Thoracic aorta (tissue), 2 donors: ENCODE data around the gene OTUD7B. TPM values are rescaled to one million over a fixed set of nuclear protein-coding genes. Genes with fewer than 3 reads are reported as not detected.

Experiments used
- ATAC-seq: fragments of 150-250 bp; one replicate; pipeline ENCODE4 v1.8.0; 2017; ENCODE audit warnings: low read depth; ENCODE audit not compliant: insufficient number of reproducible peaks, low FRiP score
- DNase-seq: peaks from one replicate; pipeline ENCODE4 v3.0.0-alpha.2; 2020; ENCODE audit warnings: low spot score
- H3K27ac ChIP-seq, 2 donors: fragments of 200-600 bp; sonication (generic); 1 replicate in 1 of 2; 2 replicates in 1 of 2; pipeline ENCODE4 v1.5.1; 2016; ENCODE audit warnings: mild to moderate bottlenecking in 2 of 2, moderate library complexity in 2 of 2
- H3K27me3 ChIP-seq: fragments of 200-600 bp; sonication (generic); replicated peaks from 2 replicates; pipeline ENCODE4 v1.6.0; 2016; ENCODE audit warnings: mild to moderate bottlenecking; ENCODE audit not compliant: insufficient read depth
- H3K36me3 ChIP-seq: fragments of 200-600 bp; sonication (generic); one replicate; pipeline ENCODE4 v1.5.1; 2016
- H3K4me1 ChIP-seq, 2 donors: fragments of 200-600 bp; sonication (generic); 1 replicate in 1 of 2; 2 replicates in 1 of 2; pipeline versions ENCODE4 v1.5.1 to v1.6.0; 2016; ENCODE audit warnings: low read depth in 2 of 2, mild to moderate bottlenecking in 1 of 2; ENCODE audit not compliant: control insufficient read depth in 1 of 2
- H3K4me3 ChIP-seq: fragments of 200-600 bp; sonication (generic); 2 replicates; pipeline ENCODE4 v1.5.1; 2016; ENCODE audit warnings: mild to moderate bottlenecking
- H3K9me3 ChIP-seq: fragments of 200-600 bp; sonication (generic); 2 replicates; pipeline ENCODE4 v1.5.1; 2016
- total RNA-seq, 2 donors: library from RNA; depleted of rRNA; stranded (reverse); fragments of >200 nt; gene quantifications; one replicate each; pipeline versions ENCODE4 v1.1.0 to v1.2.3, GENCODE V29; 2016
- TF ChIP-seq, protein P1 (sequence below): fragments of 200-600 bp; sonication (generic); IDR thresholded peaks from one replicate; pipeline ENCODE4 v1.5.1; 2019; ENCODE audit warnings: antibody characterized with exemption

Gene OTUD7B
- total RNA-seq, 2 donors from 2014 or later, result 29.9 to 30.6 TPM

DNA sequence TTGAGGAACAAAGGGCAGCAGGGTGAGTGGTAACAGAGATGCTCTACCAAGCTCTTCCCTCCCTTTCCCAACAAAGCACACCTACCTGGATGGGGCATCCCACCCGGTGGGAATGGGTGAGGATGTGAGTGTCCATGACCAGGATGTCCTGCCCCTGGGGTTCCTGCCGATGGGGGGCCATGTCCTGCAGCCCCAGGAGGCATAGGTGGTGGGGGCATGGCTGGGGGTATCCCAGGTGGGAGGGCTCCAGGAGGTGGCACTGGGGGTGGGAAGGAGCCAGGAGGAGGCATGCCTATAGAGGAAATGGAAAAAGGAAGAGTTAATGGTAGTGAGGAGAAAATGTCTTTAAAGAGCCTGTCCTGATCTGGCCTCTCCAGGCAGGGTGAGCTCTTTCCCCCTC lies 84.8 kb downstream of the OTUD7B start:
- H3K4me1 ChIP-seq, result peaks cover 17 to 39% of the 10 kb centered on the region in 2 donors
- no peaks in the 10 kb centered on the region for H3K27me3 ChIP-seq
- no peak overlapping the region for H3K27ac ChIP-seq
- TF ChIP-seq, protein P1, sequence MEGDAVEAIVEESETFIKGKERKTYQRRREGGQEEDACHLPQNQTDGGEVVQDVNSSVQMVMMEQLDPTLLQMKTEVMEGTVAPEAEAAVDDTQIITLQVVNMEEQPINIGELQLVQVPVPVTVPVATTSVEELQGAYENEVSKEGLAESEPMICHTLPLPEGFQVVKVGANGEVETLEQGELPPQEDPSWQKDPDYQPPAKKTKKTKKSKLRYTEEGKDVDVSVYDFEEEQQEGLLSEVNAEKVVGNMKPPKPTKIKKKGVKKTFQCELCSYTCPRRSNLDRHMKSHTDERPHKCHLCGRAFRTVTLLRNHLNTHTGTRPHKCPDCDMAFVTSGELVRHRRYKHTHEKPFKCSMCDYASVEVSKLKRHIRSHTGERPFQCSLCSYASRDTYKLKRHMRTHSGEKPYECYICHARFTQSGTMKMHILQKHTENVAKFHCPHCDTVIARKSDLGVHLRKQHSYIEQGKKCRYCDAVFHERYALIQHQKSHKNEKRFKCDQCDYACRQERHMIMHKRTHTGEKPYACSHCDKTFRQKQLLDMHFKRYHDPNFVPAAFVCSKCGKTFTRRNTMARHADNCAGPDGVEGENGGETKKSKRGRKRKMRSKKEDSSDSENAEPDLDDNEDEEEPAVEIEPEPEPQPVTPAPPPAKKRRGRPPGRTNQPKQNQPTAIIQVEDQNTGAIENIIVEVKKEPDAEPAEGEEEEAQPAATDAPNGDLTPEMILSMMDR, result no peak
- peaks cover 52% of the 10 kb centered on the region for H3K36me3 ChIP-seq
- no peak overlapping the region for H3K4me3 ChIP-seq
- ATAC-seq (no peak), DNase-seq (no peak)
- no peaks in the 10 kb centered on the region for H3K9me3 ChIP-seq

DNA sequence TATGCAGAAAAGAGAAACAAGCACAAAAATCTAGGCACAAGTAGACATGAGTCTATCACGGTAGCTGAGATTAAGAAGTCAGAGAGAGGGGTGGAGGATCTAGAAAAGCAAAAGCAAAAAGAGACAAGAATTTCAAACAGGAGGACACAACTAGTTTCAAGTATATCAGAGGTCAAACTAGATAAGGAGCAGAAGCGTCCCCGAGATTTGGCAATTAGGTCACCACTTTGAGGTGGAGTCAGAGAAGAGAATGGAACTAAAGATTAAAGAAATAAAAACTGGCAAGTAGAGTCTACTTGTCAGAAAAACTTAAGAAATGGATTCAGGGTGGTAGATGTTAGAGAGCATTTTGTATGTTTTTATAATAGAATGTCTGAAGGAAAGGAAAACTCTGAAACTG lies 85.2 kb downstream of the OTUD7B start:
- ATAC-seq, result no peak
- Histone ChIP-seq H3K27me3 (no peaks in the 10 kb centered on the region), H3K9me3 (no peaks in the 10 kb centered on the region), H3K27ac (no peak overlapping the region), H3K36me3 (peaks cover 48% of the 10 kb centered on the region), H3K4me1 (peaks cover 17 to 39% of the 10 kb centered on the region in 2 donors), H3K4me3 (no peak overlapping the region)
- no peak for DNase-seq
- TF ChIP-seq, protein P1, result no peak

DNA sequence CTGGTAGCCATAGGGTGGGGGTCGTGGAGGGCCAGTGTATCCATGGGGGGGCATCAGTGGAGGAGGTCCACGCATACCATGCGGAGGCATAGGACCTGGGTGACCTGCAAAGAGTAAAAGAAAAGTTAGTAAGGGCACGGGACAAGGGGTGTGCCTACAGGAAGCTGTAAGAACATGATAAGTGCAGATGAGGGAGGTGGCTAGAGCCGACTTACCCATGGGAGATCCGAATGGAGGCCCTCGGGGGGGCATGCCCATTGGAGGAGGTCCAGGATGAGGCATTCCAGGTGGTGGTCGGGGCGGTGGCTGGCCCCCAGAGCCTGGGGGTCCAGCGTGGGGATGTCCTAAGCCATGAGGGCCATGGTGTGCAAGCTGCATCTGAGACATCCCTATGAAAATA lies 86.9 kb downstream of the OTUD7B start:
- Histone ChIP-seq H3K9me3 (no peaks in the 10 kb centered on the region), H3K4me3 (no peak overlapping the region), H3K4me1 (peaks cover 16 to 36% of the 10 kb centered on the region in 2 donors), H3K27ac (no peak overlapping the region), H3K27me3 (no peaks in the 10 kb centered on the region), H3K36me3 (peaks cover 38% of the 10 kb centered on the region)
- no peak for DNase-seq
- TF ChIP-seq, protein P1, result no peak
- no peak for ATAC-seq

DNA sequence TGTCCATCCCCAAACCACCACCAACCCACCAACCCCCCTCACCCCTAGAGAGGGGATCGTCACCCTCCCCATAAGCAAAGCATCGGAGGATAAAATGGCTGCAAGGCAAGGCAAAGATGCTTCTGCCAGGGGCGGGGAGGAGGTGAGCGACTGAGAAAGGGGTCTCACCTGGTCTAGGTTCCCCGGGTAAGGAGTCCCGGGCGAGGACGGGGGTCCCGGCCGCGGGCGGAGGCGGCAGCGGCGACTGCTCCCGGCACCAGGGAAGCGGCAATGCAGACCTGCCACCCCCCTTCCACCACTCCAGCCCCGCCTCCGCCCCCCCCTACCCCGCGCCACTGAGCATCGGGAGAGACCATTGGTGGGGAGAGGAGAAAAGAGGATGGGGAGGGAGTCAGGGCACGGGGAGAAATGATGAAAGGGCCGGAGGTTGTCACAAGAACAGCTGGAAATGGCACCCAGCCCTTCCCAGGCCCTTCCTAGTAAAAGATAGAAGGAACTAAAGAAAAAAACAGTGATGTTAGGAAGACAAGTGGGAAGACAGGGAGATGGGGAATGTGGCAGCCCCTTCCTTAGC lies 92.9 kb downstream of the OTUD7B start, which contains the start of gene SV2A:
TSS of gene SV2A (minus strand) at position 274 of the 574 bp plus-strand sequence. CDS start 4,004 bp downstream, outside the sequence.
- Histone ChIP-seq H3K27me3 (no peaks in the 10 kb centered on the region), H3K27ac (peak within 1 kb of the TSS; percentile 63 to 82), H3K36me3 (peaks cover under 1% of the 10 kb centered on the region), H3K4me1 (peaks cover 7 to 27% of the 10 kb centered on the region in 2 donors), H3K4me3 (peak within 1 kb of the TSS; percentile 93), H3K9me3 (no peaks in the 10 kb centered on the region)
- TF ChIP-seq, protein P1, result no peak
- peak; percentile 36 for DNase-seq
- ATAC-seq, result peak; percentile 50

DNA sequence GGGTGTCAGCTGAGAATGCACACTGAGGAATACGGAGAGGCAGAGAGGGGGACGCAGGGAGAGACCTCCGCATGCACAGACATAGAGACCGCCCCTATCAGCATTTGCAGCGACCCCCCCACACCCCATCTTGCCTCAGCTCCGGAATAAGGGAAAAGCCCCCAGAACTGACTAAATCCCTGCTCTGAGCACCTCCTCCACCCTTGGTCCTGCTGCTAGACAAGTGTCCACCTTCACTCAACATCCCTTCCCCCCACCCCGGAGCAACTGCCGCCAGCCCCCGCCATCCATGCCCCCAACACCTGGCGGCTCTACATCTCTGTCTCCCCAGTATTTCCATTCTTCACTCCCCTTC lies 93.7 kb downstream of the OTUD7B start:
- Histone ChIP-seq H3K27me3 (no peaks in the 10 kb centered on the region), H3K4me3 (peak overlapping the region; percentile 93), H3K9me3 (no peaks in the 10 kb centered on the region), H3K27ac (peak overlapping the region; percentile 63 to 82), H3K36me3 (peaks cover 2% of the 10 kb centered on the region), H3K4me1 (peaks cover 7 to 27% of the 10 kb centered on the region in 2 donors)
- DNase-seq (no peak), ATAC-seq (no peak)
- TF ChIP-seq, protein P1, result no peak
